ENCODE measurements around the gene SMAD7. TPM values are rescaled to one million over a fixed set of nuclear protein-coding genes. Genes with fewer than 3 reads are reported as not detected.
A peak's percentile ranks its signal among the peaks of the same experiment; 100 is the strongest.

Gene SMAD7
- total and polyA plus RNA-seq, 10 of the 15 experiments (the other 5 are each of a cell fraction or from before 2014, with no cell fraction given) = 1.3 to 22.5 (median 8.0) TPM

- TF ChIP-seq CEBPZ (IDR thresholded peaks at IDR 0.05; ENCODE audit: low read depth, low read length) (no peak), ESRRA (IDR thresholded peaks at IDR 0.05; ENCODE audit: low read length) (no peak), SIX5 (IDR thresholded peaks at IDR 0.05; ENCODE audit: low read depth, low read length, severe bottlenecking) (no peak), NR2C1 (IDR thresholded peaks at IDR 0.05) (no peak), GATAD2B (conservative IDR thresholded peaks at IDR 0.05; ENCODE audit: low read depth) (peak; percentile 49; the same call in 1 of the 2 replicates), CBX5 (IDR thresholded peaks at IDR 0.05; ENCODE audit: low read depth) (no peak), POU2F2 (IDR thresholded peaks at IDR 0.05; ENCODE audit: borderline replicate concordance, low read depth, low read length) (peak; percentile 93), MYB (IDR thresholded peaks at IDR 0.05; ENCODE audit: borderline replicate concordance, low read depth, low read length) (no peak), FOXM1 (IDR thresholded peaks at IDR 0.05; ENCODE audit: low read depth, low read length) (no peak), IRF5 (IDR thresholded peaks at IDR 0.05; ENCODE audit: borderline replicate concordance) (no peak), STAT1 (conservative IDR thresholded peaks at IDR 0.05) (no peak), JUNB (IDR thresholded peaks at IDR 0.05) (no peak), POLR2AphosphoS2 (IDR thresholded peaks at IDR 0.05; ENCODE audit: low read depth, low read length) (0 out of 2 replicates have a peak, but pooled peaks have one; percentile 41), ZNF217 (IDR thresholded peaks at IDR 0.05) (no peak), CTCF (IDR thresholded peaks at IDR 0.05 in 2 of 3, conservative IDR thresholded peaks at IDR 0.05 in 1 of 3; ENCODE audit: control insufficient read depth in 2 of 3, extremely low read depth in 1 of 3, insufficient read depth in 1 of 3, low read depth in 3 of 3, low read length in 3 of 3) (no peak), PBX3 (IDR thresholded peaks at IDR 0.05; ENCODE audit: insufficient replicate concordance, low read depth, low read length) (no peak), MEF2A (IDR thresholded peaks at IDR 0.05; ENCODE audit: insufficient read depth, low read depth, low read length) (no peak), ZNF207 (IDR thresholded peaks at IDR 0.05; ENCODE audit: borderline replicate concordance) (no peak), PRDM15 (CRISPR knock-in tag; IDR thresholded peaks at IDR 0.05) (no peak)
These were observed 22.0 kb downstream of the SMAD7 start (continued) for GRCh38 chr18:48928787-48929186.
